ENCODE results near the gene EVI5. TPM values are rescaled to one million over a fixed set of nuclear protein-coding genes. Genes with fewer than 3 reads are reported as not detected.

Gene EVI5
- total RNA-seq, 2 donors from 2014 or later: 45.9 to 48.6 TPM

- Histone ChIP-seq H3K36me3 (no peaks in the 10 kb centered on the region), H3K4me3 (no peak overlapping the region), H3K4me1 (ENCODE audit: control insufficient read depth in 1 of 2, low read depth in 2 of 2) (no peaks in the 10 kb centered on the region), H3K9me3 (no peaks in the 10 kb centered on the region), H3K27ac (no peak overlapping the region), H3K27me3 (replicated peaks; ENCODE audit: insufficient read depth) (no peaks in the 10 kb centered on the region)
- no peak for ATAC-seq (ENCODE audit: insufficient number of reproducible peaks, low FRiP score, low read depth)
- no peak for TF ChIP-seq CTCF (IDR thresholded peaks at IDR 0.05)
- no peak for DNase-seq (ENCODE audit: low spot score)
Observed at GRCh38 chr1:92713939-92714338, 71.0 kb downstream of the EVI5 start.

GRCh38 chr1:92711473-92712165, 73.3 kb downstream of the EVI5 start:
- ATAC-seq (ENCODE audit: insufficient number of reproducible peaks, low FRiP score, low read depth) (no peak), DNase-seq (ENCODE audit: low spot score) (no peak)
- Histone ChIP-seq H3K4me3 (no peak overlapping the region), H3K27ac (no peak overlapping the region), H3K9me3 (no peaks in the 10 kb centered on the region), H3K4me1 (ENCODE audit: control insufficient read depth in 1 of 2, low read depth in 2 of 2) (no peaks in the 10 kb centered on the region), H3K36me3 (no peaks in the 10 kb centered on the region), H3K27me3 (replicated peaks; ENCODE audit: insufficient read depth) (no peaks in the 10 kb centered on the region)
- no peak for TF ChIP-seq CTCF (IDR thresholded peaks at IDR 0.05)

- no peak for DNase-seq (ENCODE audit: low spot score)
- TF ChIP-seq CTCF (IDR thresholded peaks at IDR 0.05): no peak
Observed at GRCh38 chr1:92709738-92710137, 75.2 kb downstream of the EVI5 start.

GRCh38 chr1:92708368-92708950, 76.4 kb downstream of the EVI5 start:
- TF ChIP-seq CTCF (IDR thresholded peaks at IDR 0.05): no peak
- no peak for DNase-seq (ENCODE audit: low spot score)
- Histone ChIP-seq H3K4me1 (ENCODE audit: control insufficient read depth in 1 of 2, low read depth in 2 of 2) (no peaks in the 10 kb centered on the region), H3K9me3 (no peaks in the 10 kb centered on the region), H3K27me3 (replicated peaks; ENCODE audit: insufficient read depth) (no peaks in the 10 kb centered on the region), H3K36me3 (no peaks in the 10 kb centered on the region), H3K27ac (no peak overlapping the region), H3K4me3 (no peak overlapping the region)
- ATAC-seq (ENCODE audit: insufficient number of reproducible peaks, low FRiP score, low read depth): no peak

More at GRCh38 chr1:92709738-92710137, 75.2 kb downstream of the EVI5 start:
- ATAC-seq (ENCODE audit: insufficient number of reproducible peaks, low FRiP score, low read depth): no peak
- no peaks in the 10 kb centered on the region for H3K36me3 ChIP-seq
- no peaks in the 10 kb centered on the region for H3K27me3 ChIP-seq (replicated peaks; ENCODE audit: insufficient read depth)
- H3K9me3 ChIP-seq: no peaks in the 10 kb centered on the region
- no peaks in the 10 kb centered on the region for H3K4me1 ChIP-seq (ENCODE audit: control insufficient read depth in 1 of 2, low read depth in 2 of 2)
- H3K27ac ChIP-seq: no peak overlapping the region
- H3K4me3 ChIP-seq: no peak overlapping the region

- no peak for DNase-seq (ENCODE audit: low spot score)
- H3K9me3 ChIP-seq: no peaks in the 10 kb centered on the region
- no peaks in the 10 kb centered on the region for H3K36me3 ChIP-seq
Observed at GRCh38 chr1:92707709-92708108, 77.2 kb downstream of the EVI5 start.

More at GRCh38 chr1:92707709-92708108, 77.2 kb downstream of the EVI5 start:
- no peak overlapping the region for H3K27ac ChIP-seq
- no peak for TF ChIP-seq CTCF (IDR thresholded peaks at IDR 0.05)
- no peak overlapping the region for H3K4me3 ChIP-seq
- H3K27me3 ChIP-seq (replicated peaks; ENCODE audit: insufficient read depth): no peaks in the 10 kb centered on the region
- H3K4me1 ChIP-seq (ENCODE audit: control insufficient read depth in 1 of 2, low read depth in 2 of 2): no peaks in the 10 kb centered on the region
- ATAC-seq (ENCODE audit: insufficient number of reproducible peaks, low FRiP score, low read depth): no peak
